NCI-H2107 treated with DMSO at 0.1 percent for 48 hours (cell line): ENCODE measurements around the gene CALD1.

ENCODE experiments used
- DNase-seq: peaks from one replicate; lab custom pipeline; 2025; ENCODE audit not compliant: unreplicated experiment; lab: John Stamatoyannopoulos, UW

Gene CALD1

DNA sequence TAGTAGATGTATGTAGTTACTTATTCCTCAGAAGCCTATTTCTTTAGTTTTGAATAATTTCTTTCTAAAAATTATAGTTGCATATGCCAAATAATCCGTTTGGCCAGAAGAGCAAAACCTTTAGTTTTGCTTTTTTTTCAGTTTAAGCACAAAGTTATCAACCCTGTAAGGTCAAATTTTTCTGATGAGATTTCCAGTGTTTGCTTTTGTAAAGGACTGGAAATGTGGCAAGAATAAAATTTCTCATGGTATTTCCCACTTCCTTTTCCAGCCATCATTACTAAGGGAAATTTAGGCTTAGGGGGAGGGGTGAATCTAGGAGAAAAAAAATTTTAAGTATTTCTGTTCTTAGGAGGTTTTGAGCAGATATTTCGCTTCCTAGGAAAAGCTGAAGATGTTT, 7.6 kb downstream of the CALD1 start:
- no peak for DNase-seq

DNA sequence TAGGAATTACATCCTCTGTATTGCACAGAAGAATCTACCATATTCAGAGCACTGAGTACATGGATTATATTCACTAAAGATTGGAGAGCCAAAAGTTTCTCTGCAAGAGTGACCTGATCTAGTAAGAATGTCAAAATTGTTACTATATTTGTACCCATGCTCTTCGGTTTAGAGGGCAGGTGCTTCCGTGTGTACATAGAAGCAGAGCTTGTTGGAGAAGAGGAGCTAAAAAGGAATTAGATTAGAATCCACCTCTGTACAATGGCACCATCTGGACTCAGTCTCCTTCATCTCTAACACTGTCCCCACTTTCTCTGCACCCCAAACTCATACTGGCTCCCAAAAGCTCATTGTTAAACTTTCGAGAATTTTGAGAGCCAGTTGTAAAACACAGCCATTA, 8.3 kb downstream of the CALD1 start:
- DNase-seq = no peak

- no peak for DNase-seq
Observed at GRCh38 chr7:134788191-134788590, 8.8 kb downstream of the CALD1 start.

GRCh38 chr7:134789967-134790685, 10.7 kb downstream of the CALD1 start:
- no peak for DNase-seq

- DNase-seq = no peak
Observed at GRCh38 chr7:134792968-134793367, 13.5 kb downstream of the CALD1 start.

GRCh38 chr7:134795231-134795630, 15.8 kb downstream of the CALD1 start:
- no peak for DNase-seq

DNA sequence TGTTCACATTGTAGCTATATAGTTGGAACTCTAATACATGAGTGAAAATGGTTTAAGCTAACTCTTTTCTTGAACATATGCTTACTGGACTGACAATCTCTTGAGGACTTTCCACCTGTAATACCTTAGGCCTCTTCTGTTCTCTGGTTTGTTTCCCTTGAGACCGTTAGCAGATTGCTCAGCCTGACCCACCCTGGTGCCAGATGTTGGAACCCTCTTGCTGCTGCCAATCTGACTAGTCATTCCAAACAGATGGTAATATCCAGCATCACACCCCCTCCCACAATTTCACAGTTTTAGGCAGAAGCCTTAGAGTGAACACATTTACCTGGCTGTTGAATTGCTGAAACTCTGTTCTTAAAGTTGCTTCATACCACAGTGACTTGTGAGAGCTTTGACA, 18.7 kb downstream of the CALD1 start:
- no peak for DNase-seq

- DNase-seq = no peak
Observed at GRCh38 chr7:134799377-134799776, 19.9 kb downstream of the CALD1 start.

GRCh38 chr7:134802762-134803161, 23.3 kb downstream of the CALD1 start:
- DNase-seq = no peak

GRCh38 chr7:134804351-134804750, 24.9 kb downstream of the CALD1 start:
- DNase-seq = no peak

DNA sequence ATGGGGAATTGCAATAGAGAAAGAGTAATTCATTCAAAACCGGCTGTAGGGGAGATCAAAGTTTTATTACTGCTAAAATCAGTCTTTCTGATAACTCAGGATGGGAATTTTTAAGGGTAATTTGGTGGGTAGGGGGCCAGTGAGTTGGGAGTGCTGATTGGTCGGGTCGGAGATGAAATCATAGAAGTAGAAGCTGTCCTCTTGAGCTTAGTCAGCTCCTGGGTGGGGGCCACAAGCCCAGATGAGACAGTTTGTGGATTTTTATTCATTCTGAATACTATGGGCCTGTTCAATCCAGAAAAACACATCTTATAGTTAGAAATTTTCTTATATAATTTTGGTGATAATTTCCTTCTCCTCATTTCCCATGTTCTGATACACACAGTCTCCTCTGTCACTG, 25.4 kb downstream of the CALD1 start:
- no peak for DNase-seq

DNA sequence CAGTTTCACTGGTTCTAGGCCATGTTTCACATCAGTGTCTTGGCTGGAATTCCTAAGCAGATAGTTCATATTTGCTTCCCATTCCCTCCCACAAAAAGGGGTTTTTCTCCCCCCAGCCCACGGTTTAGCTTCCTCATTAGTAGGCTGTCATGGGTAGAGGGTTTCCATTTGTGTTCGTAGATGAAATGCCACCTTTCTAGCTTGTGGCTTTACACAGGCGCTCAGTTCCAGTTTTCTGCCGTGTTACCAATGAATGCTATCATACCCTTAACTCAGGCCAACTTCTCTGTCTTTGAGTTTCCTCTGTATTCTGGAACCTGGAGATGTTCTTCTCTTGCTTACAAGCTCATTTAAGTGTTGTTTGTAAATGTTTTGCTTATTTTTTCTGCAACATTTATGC, 26.8 kb downstream of the CALD1 start:
- no peak for DNase-seq

- DNase-seq = no peak
Observed at GRCh38 chr7:134809616-134810015, 30.2 kb downstream of the CALD1 start.

- DNase-seq = no peak
Observed at GRCh38 chr7:134811765-134812164, 32.3 kb downstream of the CALD1 start.

GRCh38 chr7:134813663-134814396, 34.4 kb downstream of the CALD1 start:
- no peak for DNase-seq

DNA sequence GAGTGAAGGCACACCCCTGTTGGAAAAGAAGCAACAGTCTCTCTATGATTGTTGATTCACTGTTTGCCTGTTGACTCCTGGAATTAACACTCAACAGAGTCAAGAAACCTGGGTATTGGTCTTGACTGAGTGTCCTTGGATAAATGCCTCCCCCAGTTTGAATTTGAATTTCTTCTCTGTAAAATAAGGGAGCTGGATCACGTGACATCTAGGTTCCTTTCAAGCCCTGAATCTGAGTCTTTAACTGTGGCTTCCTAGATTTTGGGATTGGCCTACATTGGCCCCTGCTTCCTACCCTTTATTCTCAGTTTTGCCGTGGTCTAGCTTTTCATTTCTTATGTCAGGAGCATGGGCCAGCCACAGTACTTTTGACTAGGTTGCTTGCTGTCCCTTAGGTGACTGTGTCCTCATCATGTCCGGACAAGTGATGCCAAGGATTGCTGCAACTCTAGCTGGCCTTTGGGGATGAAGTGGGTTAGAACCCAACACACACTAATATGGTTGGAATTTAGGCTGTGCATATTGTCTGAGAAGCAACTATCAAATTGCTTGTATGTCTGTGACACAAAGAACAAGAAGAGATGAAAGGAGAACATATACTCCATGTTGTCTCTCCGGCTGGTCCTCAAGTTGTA, 35.4 kb downstream of the CALD1 start:
- DNase-seq = no peak

DNA sequence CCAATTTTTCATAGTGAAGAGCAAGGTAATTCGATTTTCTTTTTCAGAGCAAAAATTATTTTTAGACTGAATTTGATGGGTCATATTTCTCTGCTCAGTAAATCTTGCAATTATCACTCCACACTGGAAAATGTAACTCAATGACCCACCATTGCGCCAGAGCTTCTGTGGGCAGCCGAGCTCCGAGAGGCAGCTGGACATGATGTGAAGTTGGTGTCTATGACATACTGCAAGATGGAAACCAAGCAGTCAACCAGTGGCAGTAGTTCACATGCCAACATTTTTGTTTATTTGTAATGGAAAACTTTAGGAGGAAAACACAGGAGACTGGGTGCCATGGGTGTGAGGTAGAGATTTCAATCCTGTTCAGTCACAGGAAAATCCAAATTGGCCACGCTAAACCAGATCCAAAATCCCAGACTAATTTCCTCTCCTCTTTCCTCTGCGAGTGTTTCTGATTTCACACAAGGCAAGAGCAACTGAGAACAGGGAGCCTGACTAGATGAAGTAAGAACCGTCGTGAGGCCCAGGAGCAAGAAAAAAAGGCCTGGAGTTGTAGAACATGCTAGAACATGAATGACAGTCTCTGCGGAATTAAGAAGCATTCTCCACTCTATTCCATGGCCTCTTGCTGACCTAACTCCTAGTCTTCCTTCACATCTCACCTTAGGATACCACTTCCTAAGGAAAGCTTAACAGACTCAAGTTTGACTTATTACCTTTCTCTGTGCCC, 39.3 kb downstream of the CALD1 start:
- no peak for DNase-seq

DNA sequence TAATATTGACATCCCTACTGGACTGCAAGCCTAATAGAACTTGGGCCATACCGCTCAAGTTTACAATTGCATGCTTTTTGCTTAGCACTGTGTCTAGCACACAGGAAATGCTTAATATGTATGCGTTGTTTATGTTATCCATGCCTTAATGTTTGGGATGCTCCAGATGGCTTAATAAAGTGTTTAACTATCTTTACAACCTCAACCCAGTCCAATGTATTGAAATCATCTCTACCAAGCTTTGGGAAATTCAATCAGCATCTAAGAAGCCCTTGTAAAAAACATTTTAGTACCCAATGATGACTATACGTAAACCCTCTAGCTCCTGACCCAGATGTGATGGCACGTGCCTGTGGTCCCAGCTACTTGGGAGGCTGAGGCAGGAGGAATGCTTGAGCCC, 40.0 kb downstream of the CALD1 start:
- no peak for DNase-seq

DNA sequence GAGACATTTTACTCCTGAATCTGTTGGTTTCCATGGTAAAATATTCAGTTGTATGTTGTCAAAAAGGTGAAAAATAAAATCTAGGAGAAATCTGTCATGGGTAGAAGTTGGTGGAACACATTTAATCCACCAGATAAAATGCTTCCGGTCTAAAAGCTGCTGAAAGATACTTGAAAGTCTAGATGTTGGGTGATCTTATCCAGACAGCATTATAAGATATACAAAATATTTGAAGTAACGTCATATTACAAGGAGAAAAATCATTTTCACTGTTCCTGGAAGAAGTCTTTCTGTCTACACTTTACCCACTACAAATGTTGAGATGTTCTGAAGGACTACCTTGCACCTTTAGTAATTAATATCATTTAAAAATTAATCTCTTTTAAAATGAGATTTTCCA, 40.9 kb downstream of the CALD1 start:
- DNase-seq = no peak

DNA sequence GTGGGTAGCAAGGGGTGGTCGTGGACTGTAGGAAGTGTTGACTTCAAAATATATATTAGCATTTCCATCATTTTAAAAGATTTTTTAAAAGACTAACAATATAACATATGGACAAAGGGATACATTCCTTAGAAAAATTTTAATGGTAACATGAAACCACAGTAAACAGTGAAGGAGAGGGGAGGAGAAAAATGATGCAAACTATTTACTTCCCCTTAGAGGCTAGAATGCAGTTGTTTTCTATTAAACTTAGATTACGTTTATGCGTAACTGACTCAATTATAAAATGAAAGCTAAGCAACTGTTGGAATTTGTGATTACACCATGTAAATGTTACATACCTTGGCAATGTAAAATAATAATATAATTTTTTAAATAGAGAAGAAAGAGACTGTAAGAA, 41.3 kb downstream of the CALD1 start:
- no peak for DNase-seq

GRCh38 chr7:134823400-134823799, 44.0 kb downstream of the CALD1 start:
- DNase-seq = no peak

DNA sequence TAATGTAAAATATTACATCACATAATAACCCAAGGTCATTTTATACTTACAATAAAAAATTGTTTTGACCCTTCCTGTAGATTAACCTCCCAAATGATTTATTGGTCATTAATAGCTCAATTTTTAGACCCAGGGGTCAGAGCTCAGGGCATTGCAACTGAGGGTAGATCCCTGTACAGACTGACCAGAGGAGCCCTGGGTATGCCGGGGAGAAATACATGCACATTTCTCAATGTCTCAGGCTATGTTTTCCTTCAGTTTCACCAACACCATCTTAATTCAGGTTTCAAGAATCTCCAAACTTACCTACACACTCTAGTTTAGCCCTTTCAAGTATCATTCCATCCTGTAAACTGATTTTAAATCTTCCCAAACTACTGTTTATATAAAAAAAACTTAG, 46.2 kb downstream of the CALD1 start:
- DNase-seq = no peak
